Mesothelial cell of epicardium (in vitro differentiated cells): ENCODE results near the gene TSKU. TPM values are rescaled to one million over a fixed set of nuclear protein-coding genes. Genes with fewer than 3 reads are reported as not detected.

ENCODE experiments used
- DNase-seq, 2 experiments: peaks; one replicate each; pipeline ENCODE4 v3.0.0; 2021; ENCODE audit warnings: low spot score in 2 of 2; ENCODE audit not compliant: unreplicated experiment in 2 of 2
- H3K27ac Mint-ChIP-seq: 2 replicates; pipeline ENCODE4 v1.8.0; 2021; ENCODE audit warnings: mixed read lengths
- H3K27me3 Mint-ChIP-seq: 2 replicates; pipeline ENCODE4 v1.8.0; 2021; ENCODE audit warnings: low read depth, mixed read lengths
- H3K36me3 Mint-ChIP-seq: 2 replicates; pipeline ENCODE4 v1.8.0; 2021; ENCODE audit warnings: mixed read lengths
- H3K4me1 Mint-ChIP-seq: 2 replicates; pipeline ENCODE4 v1.8.0; 2021; ENCODE audit warnings: mixed read lengths
- H3K4me3 Mint-ChIP-seq: 2 replicates; pipeline ENCODE4 v1.8.0; 2021; ENCODE audit warnings: mild to moderate bottlenecking, moderate library complexity, mixed read lengths
- H3K9me3 Mint-ChIP-seq: 2 replicates; pipeline ENCODE4 v1.8.0; 2021; ENCODE audit warnings: mixed read lengths
- CTCF ChIP-seq: fragments of 200-600 bp; sonication (generic); IDR thresholded peaks from one replicate; pipeline ENCODE4 v1.5.0; 2021; ENCODE audit warnings: antibody characterized with exemption; ENCODE audit not compliant: unreplicated experiment
- total RNA-seq: library from RNA; stranded (reverse); gene quantifications from 3 replicates; pipeline ENCODE4 v1.2.1, GENCODE V29; 2021

Gene TSKU
- total RNA-seq, 1 donor from 2014 or later = 42.8 TPM

DNA sequence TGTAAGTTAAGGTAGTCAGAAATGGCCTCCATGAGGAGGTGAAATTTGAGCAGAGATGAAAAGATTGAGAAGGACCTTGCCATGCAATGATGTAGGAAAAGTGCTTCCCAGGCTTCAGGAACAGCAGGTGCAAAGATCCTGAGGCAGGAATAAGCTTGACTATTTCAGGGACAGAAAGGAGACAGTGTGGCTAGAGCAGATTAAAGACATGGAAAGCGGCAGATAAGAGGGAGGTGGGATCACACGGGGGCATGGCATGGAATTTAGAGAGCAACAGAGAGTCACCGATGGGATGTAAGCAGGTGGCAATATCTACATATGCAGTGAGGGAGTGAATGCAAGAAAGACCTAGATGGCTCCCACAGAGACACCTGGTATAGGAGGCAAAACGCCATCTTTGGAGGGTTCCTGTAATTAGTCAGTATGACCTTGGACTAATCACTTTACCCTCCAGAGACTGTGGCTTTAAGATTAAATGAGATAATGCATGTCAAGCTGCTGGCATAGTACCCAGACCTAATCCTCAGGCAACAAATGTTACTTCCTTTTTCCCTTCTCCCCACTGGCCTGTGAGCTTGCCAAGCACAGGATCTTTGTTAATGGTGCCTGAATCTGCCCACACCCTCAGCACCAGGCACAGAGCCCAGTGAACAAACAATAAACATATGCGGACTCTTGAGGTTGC lies 52.9 kb downstream of the TSKU start:
- peaks cover 2% of the 10 kb centered on the region for H3K27me3 Mint-ChIP-seq
- TF ChIP-seq CTCF = no peak
- no peaks in the 10 kb centered on the region for H3K36me3 Mint-ChIP-seq
- H3K27ac Mint-ChIP-seq = no peak overlapping the region
- no peak for DNase-seq
- no peaks in the 10 kb centered on the region for H3K9me3 Mint-ChIP-seq
- peaks cover 2% of the 10 kb centered on the region for H3K4me1 Mint-ChIP-seq
- no peak overlapping the region for H3K4me3 Mint-ChIP-seq

DNA sequence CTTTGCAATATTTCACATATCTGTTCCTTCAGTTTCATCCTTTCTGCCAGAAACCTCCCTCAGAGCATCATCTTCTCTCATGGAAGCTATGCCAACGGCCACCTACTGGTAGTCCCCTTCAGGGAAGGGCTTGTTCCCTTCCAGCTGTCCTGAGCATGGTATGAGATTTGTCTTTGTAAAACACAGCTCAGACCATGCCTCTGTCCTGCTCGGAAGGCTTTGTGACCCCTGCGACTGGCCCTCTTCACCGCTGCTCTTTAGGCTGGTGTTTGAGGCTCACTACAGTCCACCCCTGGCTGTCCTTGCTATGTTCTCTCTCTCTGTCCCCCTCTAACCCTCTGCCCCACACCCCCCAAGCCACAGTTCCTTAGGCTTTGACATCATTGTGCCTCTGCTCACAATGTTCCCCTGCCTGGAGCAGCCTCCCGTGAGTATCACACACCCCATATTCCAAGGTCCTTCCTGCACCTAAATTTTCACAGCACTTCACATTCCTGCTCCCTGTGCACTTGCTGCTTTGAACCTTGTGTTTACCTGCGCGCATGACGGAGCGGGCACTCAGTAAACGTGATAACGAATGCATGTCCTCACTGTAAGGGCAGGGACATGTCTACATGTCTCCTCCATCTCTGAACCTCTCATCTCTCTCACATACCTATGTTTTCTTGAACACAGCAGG lies 53.6 kb downstream of the TSKU start:
- no peaks in the 10 kb centered on the region for H3K9me3 Mint-ChIP-seq
- DNase-seq = no peak
- H3K4me1 Mint-ChIP-seq = peaks cover 2% of the 10 kb centered on the region
- TF ChIP-seq CTCF = no peak
- no peaks in the 10 kb centered on the region for H3K36me3 Mint-ChIP-seq
- H3K27ac Mint-ChIP-seq = no peak overlapping the region
- no peak overlapping the region for H3K4me3 Mint-ChIP-seq
- H3K27me3 Mint-ChIP-seq = peaks cover 7% of the 10 kb centered on the region

DNA sequence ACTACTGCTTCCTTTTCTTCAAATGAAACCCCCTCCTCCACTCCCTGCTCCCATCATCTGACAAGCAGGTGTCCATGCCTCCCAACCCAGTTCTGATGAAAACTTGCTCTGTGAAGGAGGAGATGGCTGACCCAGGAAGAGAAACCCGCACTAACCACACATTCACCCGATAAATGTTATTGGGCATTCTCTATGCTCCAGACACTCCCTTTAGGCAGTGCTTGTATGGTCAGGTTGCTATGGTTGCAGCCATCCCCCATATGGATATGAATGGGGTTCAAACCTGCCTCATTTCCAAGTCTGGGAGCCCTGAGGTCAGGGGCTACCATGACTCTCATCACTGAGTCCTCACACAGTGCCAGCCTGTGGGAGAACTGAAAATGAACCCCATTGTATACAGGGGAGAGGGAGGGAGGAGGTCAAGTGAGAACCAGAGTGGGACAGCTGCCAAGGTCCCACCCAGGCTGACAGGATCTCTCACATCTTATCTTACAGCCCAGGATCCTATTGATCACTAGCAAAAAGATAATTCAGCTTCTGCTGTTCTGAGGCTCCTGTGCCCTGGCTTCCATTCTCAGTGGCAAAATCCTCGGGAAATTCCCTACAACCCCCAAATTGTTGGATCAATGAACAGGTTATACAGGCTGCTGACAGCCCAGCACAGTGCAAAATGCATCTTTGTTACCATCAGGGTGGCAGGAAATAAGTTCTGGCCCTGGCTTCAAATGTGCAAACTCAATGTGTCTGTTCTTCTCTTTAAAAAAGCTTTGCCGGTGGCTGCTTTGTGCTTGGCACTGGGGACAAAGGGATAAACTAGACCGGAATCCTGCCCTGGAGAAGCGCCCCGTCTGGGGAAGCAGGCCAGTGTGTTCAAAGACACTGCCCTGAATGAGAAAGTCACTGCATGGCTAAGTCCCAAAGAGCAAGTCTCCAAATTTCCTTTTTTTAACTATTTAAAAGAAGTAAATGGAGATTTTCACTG lies 54.8 kb downstream of the TSKU start:
- Mint-ChIP-seq H3K4me3 (no peak overlapping the region), H3K36me3 (no peaks in the 10 kb centered on the region), H3K27me3 (peaks cover 11% of the 10 kb centered on the region), H3K27ac (no peak overlapping the region), H3K9me3 (no peaks in the 10 kb centered on the region), H3K4me1 (peaks cover 2% of the 10 kb centered on the region)
- TF ChIP-seq CTCF = no peak
- DNase-seq = no peak

- no peak for DNase-seq
- Mint-ChIP-seq H3K4me1 (peaks cover 2% of the 10 kb centered on the region), H3K36me3 (no peaks in the 10 kb centered on the region), H3K4me3 (no peak overlapping the region), H3K9me3 (no peaks in the 10 kb centered on the region), H3K27me3 (peaks cover 11% of the 10 kb centered on the region), H3K27ac (peak overlapping the region; percentile 24)
- no peak for TF ChIP-seq CTCF
These were observed 55.5 kb downstream of the TSKU start for GRCh38 chr11:76838678-76839068.

- H3K4me3 Mint-ChIP-seq = no peak overlapping the region
- peaks cover 2% of the 10 kb centered on the region for H3K9me3 Mint-ChIP-seq
- TF ChIP-seq CTCF = no peak
- H3K4me1 Mint-ChIP-seq = peaks cover 2% of the 10 kb centered on the region
- no peaks in the 10 kb centered on the region for H3K36me3 Mint-ChIP-seq
- no peak for DNase-seq
- H3K27ac Mint-ChIP-seq = no peak overlapping the region
- H3K27me3 Mint-ChIP-seq = peaks cover 11% of the 10 kb centered on the region
These were observed 56.2 kb downstream of the TSKU start for GRCh38 chr11:76839311-76839710.
